HCEC 1CT (cell line): ENCODE data around the gene MAP2K1.
"Not testable (repeated sequence)": the region's sequence is repeated elsewhere in the genome, so short reads cannot be mapped to it uniquely, and the experiment has no call there.

ENCODE experiments used
- DNase-seq: peaks from one replicate; pipeline ENCODE4 v3.0.0-alpha.2; 2017

Gene MAP2K1

GRCh38 chr15:66480267-66480666, 93.6 kb downstream of the MAP2K1 start:
- DNase-seq = no peak

GRCh38 chr15:66481107-66481856, 94.6 kb downstream of the MAP2K1 start:
- DNase-seq = no peak

GRCh38 chr15:66482539-66482938, 95.8 kb downstream of the MAP2K1 start:
- DNase-seq = no peak

- peak; percentile 55 for DNase-seq
Observed at GRCh38 chr15:66483131-66483566, 96.4 kb downstream of the MAP2K1 start.

GRCh38 chr15:66484539-66485112, 97.9 kb downstream of the MAP2K1 start:
- DNase-seq = no peak

GRCh38 chr15:66486887-66487286, 100.2 kb downstream of the MAP2K1 start:
- DNase-seq = no peak

- DNase-seq = no peak
Observed at GRCh38 chr15:66488525-66488924, 101.8 kb downstream of the MAP2K1 start.

- no peak for DNase-seq
Observed at GRCh38 chr15:66489179-66489791, 102.6 kb downstream of the MAP2K1 start.

GRCh38 chr15:66491846-66492245, 105.1 kb downstream of the MAP2K1 start:
- no peak for DNase-seq

GRCh38 chr15:66494262-66494661, 107.5 kb downstream of the MAP2K1 start:
- DNase-seq = no peak

GRCh38 chr15:66496951-66497501, 110.3 kb downstream of the MAP2K1 start:
- DNase-seq = no peak

- peak; percentile 88 for DNase-seq
Observed at GRCh38 chr15:66497502-66498455, 111.1 kb downstream of the MAP2K1 start, which contains the start of gene SNAPC5. Gene SNAPC5, minus strand, starts transcription at chr15:66497762. Its CDS starts 31 bp downstream, at chr15:66497731.

GRCh38 chr15:66498501-66499386, 112.0 kb downstream of the MAP2K1 start:
- DNase-seq = peak; percentile 33

- not testable (repeated sequence) for DNase-seq
Observed at GRCh38 chr15:66500346-66500745, 113.6 kb downstream of the MAP2K1 start.

- no peak for DNase-seq
Observed at GRCh38 chr15:66502491-66502890, 115.8 kb downstream of the MAP2K1 start.

GRCh38 chr15:66503041-66503648, 116.4 kb downstream of the MAP2K1 start:
- peak; percentile 14 for DNase-seq

- no peak for DNase-seq
Observed at GRCh38 chr15:66503780-66504562, 117.3 kb downstream of the MAP2K1 start.

- peak; percentile 89 for DNase-seq
Observed at GRCh38 chr15:66504563-66505429, 118.1 kb downstream of the MAP2K1 start, which contains the start of the genes RPL4 and ZWILCH. Gene RPL4, minus strand, starts transcription at chr15:66504855. Its CDS starts 65 bp downstream, at chr15:66504790. Gene ZWILCH, plus strand, starts transcription at chr15:66505326. Its CDS starts 13 bp downstream, at chr15:66505339.

GRCh38 chr15:66505430-66505811, 118.7 kb downstream of the MAP2K1 start:
- peak; percentile 34 for DNase-seq
